ENCODE results near the gene MCRS1. TPM values are rescaled to one million over a fixed set of nuclear protein-coding genes. Genes with fewer than 3 reads are reported as not detected.

Gene MCRS1
- total RNA-seq, 2 experiments from 2014 or later, result 48.2 to 58.2 TPM

- peaks cover 12% of the 10 kb centered on the region for H3K27me3 Mint-ChIP-seq
- H3K36me3 Mint-ChIP-seq (ENCODE audit: low read depth), result no peaks in the 10 kb centered on the region
- no peak overlapping the region for H3K4me3 Mint-ChIP-seq
- ATAC-seq, result no peak
- intact Hi-C loops (cut with DNase I, micrococcal nuclease), result no loop called here
- H3K27ac Mint-ChIP-seq, result no peak overlapping the region
- peaks cover 6% of the 10 kb centered on the region for H3K4me1 Mint-ChIP-seq
- ChIA-PET CTCF (interaction anchor here (1.1 kb wide), 1 partner anchor 258 kb away, joined by 3 read pairs; no protein-coding TSS in a partner anchor), POLR2A (no interaction called here)
- no peak for DNase-seq
- H3K9me3 Mint-ChIP-seq (ENCODE audit: low read depth), result no peaks in the 10 kb centered on the region
Observed at GRCh38 chr12:49546481-49546880, 21.5 kb downstream of the MCRS1 start.

GRCh38 chr12:49545815-49546214 lies 22.1 kb downstream of the MCRS1 start:
- ChIA-PET CTCF (interaction anchor here (1.1 to 1.7 kb wide), 2 partner anchors 8 to 257 kb away, joined by 3 to 9 read pairs; no protein-coding TSS in a partner anchor), POLR2A (no interaction called here)
- no peak overlapping the region for H3K4me3 Mint-ChIP-seq
- no peak overlapping the region for H3K27ac Mint-ChIP-seq
- peaks cover 12% of the 10 kb centered on the region for H3K27me3 Mint-ChIP-seq
- DNase-seq (no peak), ATAC-seq (no peak)
- H3K9me3 Mint-ChIP-seq (ENCODE audit: low read depth), result no peaks in the 10 kb centered on the region
- peaks cover 6% of the 10 kb centered on the region for H3K4me1 Mint-ChIP-seq
- intact Hi-C loops (cut with DNase I, micrococcal nuclease), result no loop called here
- no peaks in the 10 kb centered on the region for H3K36me3 Mint-ChIP-seq (ENCODE audit: low read depth)

- Mint-ChIP-seq H3K4me3 (no peak overlapping the region), H3K36me3 (ENCODE audit: low read depth) (no peaks in the 10 kb centered on the region), H3K4me1 (peaks cover 10% of the 10 kb centered on the region), H3K27me3 (peaks cover 18% of the 10 kb centered on the region), H3K9me3 (ENCODE audit: low read depth) (no peaks in the 10 kb centered on the region), H3K27ac (no peak overlapping the region)
- intact Hi-C loops (cut with DNase I, micrococcal nuclease), result no loop called here
- DNase-seq, result no peak
- no peak for ATAC-seq
- POLR2A ChIA-PET, result no interaction called here
- CTCF ChIA-PET, result interaction anchor here (0.9 to 1.7 kb wide), 6 partner anchors 8 to 556 kb away, joined by 3 to 9 read pairs (median 4); partner anchors contain the start of gene DNAJC22
Observed at GRCh38 chr12:49543914-49544815, 23.8 kb downstream of the MCRS1 start.

- Mint-ChIP-seq H3K27me3 (peaks cover 16% of the 10 kb centered on the region), H3K4me3 (no peak overlapping the region), H3K36me3 (ENCODE audit: low read depth) (no peaks in the 10 kb centered on the region), H3K4me1 (peaks cover 7% of the 10 kb centered on the region), H3K27ac (peak overlapping the region; percentile 17), H3K9me3 (ENCODE audit: low read depth) (no peaks in the 10 kb centered on the region)
- intact Hi-C loops (cut with DNase I, micrococcal nuclease), result no loop called here
- ATAC-seq (no peak), DNase-seq (no peak)
- CTCF ChIA-PET, result interaction anchor here (0.9 to 1.5 kb wide), 5 partner anchors 9 to 185 kb away, joined by 3 to 9 read pairs (median 3); no protein-coding TSS in a partner anchor
- POLR2A ChIA-PET, result no interaction called here
Observed at GRCh38 chr12:49543221-49543913, 24.6 kb downstream of the MCRS1 start.

- intact Hi-C loops (cut with DNase I, micrococcal nuclease), result no loop called here
- Mint-ChIP-seq H3K9me3 (ENCODE audit: low read depth) (no peaks in the 10 kb centered on the region), H3K36me3 (ENCODE audit: low read depth) (no peaks in the 10 kb centered on the region), H3K4me1 (peaks cover 4% of the 10 kb centered on the region), H3K27ac (no peak overlapping the region), H3K4me3 (no peak overlapping the region), H3K27me3 (peaks cover 15% of the 10 kb centered on the region)
- no peak for ATAC-seq
- no peak for DNase-seq
- ChIA-PET POLR2A (interaction anchor here (0.6 kb wide), 1 partner anchor 21 kb away, joined by 4 read pairs; no protein-coding TSS in a partner anchor), CTCF (interaction anchor here (1.4 to 1.5 kb wide), 2 partner anchors 28 to 184 kb away, joined by 3 to 9 read pairs; no protein-coding TSS in a partner anchor)
Observed at GRCh38 chr12:49542592-49543160, 25.3 kb downstream of the MCRS1 start.

- no peak for DNase-seq
- ATAC-seq, result no peak
- Mint-ChIP-seq H3K27ac (no peak overlapping the region), H3K36me3 (ENCODE audit: low read depth) (no peaks in the 10 kb centered on the region), H3K4me3 (no peak overlapping the region), H3K4me1 (peaks cover 4% of the 10 kb centered on the region), H3K27me3 (peaks cover 11% of the 10 kb centered on the region), H3K9me3 (ENCODE audit: low read depth) (no peaks in the 10 kb centered on the region)
- intact Hi-C loops (cut with DNase I, micrococcal nuclease), result no loop called here
- ChIA-PET CTCF (interaction anchor here (0.7 to 1.5 kb wide), 3 partner anchors 27 to 184 kb away, joined by 3 to 9 read pairs (median 4); no protein-coding TSS in a partner anchor), POLR2A (interaction anchor here (0.6 kb wide), 1 partner anchor 22 kb away, joined by 4 read pairs; no protein-coding TSS in a partner anchor)
Observed at GRCh38 chr12:49541911-49542505, 25.9 kb downstream of the MCRS1 start.

- POLR2A ChIA-PET, result no interaction called here
- H3K4me3 Mint-ChIP-seq, result no peak overlapping the region
- H3K27ac Mint-ChIP-seq, result no peak overlapping the region
- CTCF ChIA-PET, result interaction anchor here (0.7 kb wide), 1 partner anchor 31 kb away, joined by 4 read pairs; no protein-coding TSS in a partner anchor
- no peaks in the 10 kb centered on the region for H3K9me3 Mint-ChIP-seq (ENCODE audit: low read depth)
- intact Hi-C loops (cut with DNase I, micrococcal nuclease), result no loop called here
- H3K27me3 Mint-ChIP-seq, result peaks cover 16% of the 10 kb centered on the region
- ATAC-seq (no peak), DNase-seq (no peak)
- H3K4me1 Mint-ChIP-seq, result peaks cover 4% of the 10 kb centered on the region
- H3K36me3 Mint-ChIP-seq (ENCODE audit: low read depth), result no peaks in the 10 kb centered on the region
Observed at GRCh38 chr12:49541140-49541861, 26.6 kb downstream of the MCRS1 start.

GRCh38 chr12:49540229-49541139 lies 27.5 kb downstream of the MCRS1 start:
- ChIA-PET POLR2A (interaction anchor here (0.7 kb wide), 1 partner anchor 21 kb away, joined by 3 read pairs; no protein-coding TSS in a partner anchor), CTCF (interaction anchor here (0.8 to 1.0 kb wide), 3 partner anchors 14 to 193 kb away, joined by 3 read pairs; no protein-coding TSS in a partner anchor)
- DNase-seq (no peak), ATAC-seq (no peak)
- no peak overlapping the region for H3K4me3 Mint-ChIP-seq
- peaks cover 16% of the 10 kb centered on the region for H3K27me3 Mint-ChIP-seq
- H3K9me3 Mint-ChIP-seq (ENCODE audit: low read depth), result no peaks in the 10 kb centered on the region
- H3K27ac Mint-ChIP-seq, result no peak overlapping the region
- intact Hi-C loops (cut with DNase I, micrococcal nuclease), result no loop called here
- H3K4me1 Mint-ChIP-seq, result peaks cover 4% of the 10 kb centered on the region
- no peaks in the 10 kb centered on the region for H3K36me3 Mint-ChIP-seq (ENCODE audit: low read depth)

GRCh38 chr12:49539406-49540228 lies 28.3 kb downstream of the MCRS1 start:
- H3K27me3 Mint-ChIP-seq, result peaks cover 17% of the 10 kb centered on the region
- no peak for DNase-seq
- ChIA-PET CTCF (interaction anchor here (0.9 to 1.0 kb wide), 2 partner anchors 181 to 192 kb away, joined by 3 read pairs; no protein-coding TSS in a partner anchor), POLR2A (interaction anchor here (0.7 kb wide), 1 partner anchor 20 kb away, joined by 3 read pairs; no protein-coding TSS in a partner anchor)
- no peaks in the 10 kb centered on the region for H3K9me3 Mint-ChIP-seq (ENCODE audit: low read depth)
- H3K27ac Mint-ChIP-seq, result no peak overlapping the region
- intact Hi-C loops (cut with DNase I, micrococcal nuclease), result no loop called here
- H3K36me3 Mint-ChIP-seq (ENCODE audit: low read depth), result no peaks in the 10 kb centered on the region
- no peak for ATAC-seq
- peaks cover 4% of the 10 kb centered on the region for H3K4me1 Mint-ChIP-seq
- peak overlapping the region; percentile 36 for H3K4me3 Mint-ChIP-seq

Data from activated CD4-positive, alpha-beta T cell treated with anti-CD3 and anti-CD28 coated beads for 36 hours (primary cell).